ENCODE measurements around the gene NABP2. TPM values are rescaled to one million over a fixed set of nuclear protein-coding genes. Genes with fewer than 3 reads are reported as not detected.

The NABP2 gene
- polyA plus RNA-seq, 1 donor from 2014 or later = 54.3 TPM

GRCh38 chr12:56257071-56257470 is 32.9 kb downstream of the NABP2 start:
- Histone ChIP-seq H3F3A (ENCODE audit: insufficient read depth, low read length, poor library complexity, severe bottlenecking) (no peaks in the 10 kb centered on the region), H3K9ac (ENCODE audit: low read length) (peak overlapping the region; percentile 96), H3K9me2 (ENCODE audit: insufficient read depth, low read length) (no peaks in the 10 kb centered on the region), H4K20me1 (ENCODE audit: insufficient read depth) (no peaks in the 10 kb centered on the region), H3K27ac (ENCODE audit: low read length) (peak overlapping the region; percentile 80), H3K36me3 (ENCODE audit: insufficient read depth, low read length) (peaks cover 7% of the 10 kb centered on the region), H3K4me3 (ENCODE audit: low read length) (peak overlapping the region; percentile 96), H2AFZ (ENCODE audit: low read depth, low read length) (peak overlapping the region; percentile 57), H3K9me3 (ENCODE audit: low read length) (no peaks in the 10 kb centered on the region), H3K27me3 (ENCODE audit: insufficient read depth, low read depth, low read length) (no peaks in the 10 kb centered on the region), H3K4me2 (ENCODE audit: low read length) (peak overlapping the region; percentile 90), H3K79me2 (replicated peaks; ENCODE audit: insufficient read depth, low read length) (peaks cover 21% of the 10 kb centered on the region)
- TF ChIP-seq MXI1 (conservative IDR thresholded peaks at IDR 0.05; ENCODE audit: poor library complexity, severe bottlenecking) (no peak), REST (IDR thresholded peaks at IDR 0.05; ENCODE audit: borderline replicate concordance) (no peak), TAF1 (IDR thresholded peaks at IDR 0.05; ENCODE audit: low read depth) (no peak), EZH2 (IDR thresholded peaks at IDR 0.05; ENCODE audit: borderline replicate concordance, insufficient read depth, low read length, poor library complexity, severe bottlenecking) (no peak)

- H3K9me2 ChIP-seq (ENCODE audit: insufficient read depth, low read length) = no peaks in the 10 kb centered on the region
- H3K4me3 ChIP-seq (ENCODE audit: low read length) = peak overlapping the region; percentile 96
- H3K4me2 ChIP-seq (ENCODE audit: low read length) = peak overlapping the region; percentile 90
- H3K27me3 ChIP-seq (ENCODE audit: insufficient read depth, low read depth, low read length) = no peaks in the 10 kb centered on the region
- H4K20me1 ChIP-seq (ENCODE audit: insufficient read depth) = no peaks in the 10 kb centered on the region
- H2AFZ ChIP-seq (ENCODE audit: low read depth, low read length) = peak overlapping the region; percentile 57
- H3K36me3 ChIP-seq (ENCODE audit: insufficient read depth, low read length) = peaks cover 7% of the 10 kb centered on the region
- no peaks in the 10 kb centered on the region for H3K9me3 ChIP-seq (ENCODE audit: low read length)
- H3K9ac ChIP-seq (ENCODE audit: low read length) = peak overlapping the region; percentile 96
- peaks cover 21% of the 10 kb centered on the region for H3K79me2 ChIP-seq (replicated peaks; ENCODE audit: insufficient read depth, low read length)
- H3F3A ChIP-seq (ENCODE audit: insufficient read depth, low read length, poor library complexity, severe bottlenecking) = no peaks in the 10 kb centered on the region
- TF ChIP-seq EZH2 (IDR thresholded peaks at IDR 0.05; ENCODE audit: borderline replicate concordance, insufficient read depth, low read length, poor library complexity, severe bottlenecking) = no peak
- TF ChIP-seq CTCF (IDR thresholded peaks at IDR 0.05; ENCODE audit: poor library complexity, severe bottlenecking) = peak; percentile 29
- H3K27ac ChIP-seq (ENCODE audit: low read length) = peak overlapping the region; percentile 80
These were observed 33.4 kb downstream of the NABP2 start for GRCh38 chr12:56257491-56258067.

GRCh38 chr12:56258068-56258819 is 34.1 kb downstream of the NABP2 start, which contains the start of gene ANKRD52:
Gene ANKRD52 (minus strand): TSS chr12:56258384. CDS start chr12:56258269, 115 bp downstream.
- H3K79me2 ChIP-seq (replicated peaks; ENCODE audit: insufficient read depth, low read length) = peaks cover 21% of the 10 kb centered on the region
- peak within 1 kb of the TSS; percentile 89 for H2AFZ ChIP-seq (ENCODE audit: low read depth, low read length)
- no peaks in the 10 kb centered on the region for H4K20me1 ChIP-seq (ENCODE audit: insufficient read depth)
- peak within 1 kb of the TSS; percentile 96 for H3K4me3 ChIP-seq (ENCODE audit: low read length)
- H3K4me2 ChIP-seq (ENCODE audit: low read length) = peak within 1 kb of the TSS; percentile 90
- peaks cover 7% of the 10 kb centered on the region for H3K36me3 ChIP-seq (ENCODE audit: insufficient read depth, low read length)
- H3K9me2 ChIP-seq (ENCODE audit: insufficient read depth, low read length) = no peaks in the 10 kb centered on the region
- H3K27me3 ChIP-seq (ENCODE audit: insufficient read depth, low read depth, low read length) = no peaks in the 10 kb centered on the region
- H3K9ac ChIP-seq (ENCODE audit: low read length) = peak within 1 kb of the TSS; percentile 96
- no peaks in the 10 kb centered on the region for H3K9me3 ChIP-seq (ENCODE audit: low read length)
- H3F3A ChIP-seq (ENCODE audit: insufficient read depth, low read length, poor library complexity, severe bottlenecking) = no peaks in the 10 kb centered on the region
- H3K27ac ChIP-seq (ENCODE audit: low read length) = peak within 1 kb of the TSS; percentile 80
- TF ChIP-seq POLR2AphosphoS5 (IDR thresholded peaks at IDR 0.05) = peak; percentile 82
- no peak for TF ChIP-seq EZH2 (IDR thresholded peaks at IDR 0.05; ENCODE audit: borderline replicate concordance, insufficient read depth, low read length, poor library complexity, severe bottlenecking)
- TF ChIP-seq RAD21 (conservative IDR thresholded peaks at IDR 0.05) = peak; percentile 48
- peak; percentile 75 for TF ChIP-seq TAF1 (IDR thresholded peaks at IDR 0.05; ENCODE audit: low read depth)
- no peak for TF ChIP-seq REST (IDR thresholded peaks at IDR 0.05; ENCODE audit: borderline replicate concordance)
- peak; percentile 68 for TF ChIP-seq MXI1 (conservative IDR thresholded peaks at IDR 0.05; ENCODE audit: poor library complexity, severe bottlenecking)
- peak; percentile 74 for TF ChIP-seq SMC3 (conservative IDR thresholded peaks at IDR 0.05; ENCODE audit: poor library complexity)
- peak; percentile 89 for TF ChIP-seq CTCF (IDR thresholded peaks at IDR 0.05; ENCODE audit: poor library complexity, severe bottlenecking)

Data from neural cell (in vitro differentiated cells).